HG02610 (cell line): Measurements from ENCODE around the gene PODN.

Experiments
- ATAC-seq: cut with Tn5 transposase; IDR thresholded peaks from one replicate; pipeline ENCODE4 v1.9.1; 2021; ENCODE audit warnings: mild to moderate bottlenecking, moderate library complexity; ENCODE audit not compliant: unreplicated experiment

PODN gene

DNA sequence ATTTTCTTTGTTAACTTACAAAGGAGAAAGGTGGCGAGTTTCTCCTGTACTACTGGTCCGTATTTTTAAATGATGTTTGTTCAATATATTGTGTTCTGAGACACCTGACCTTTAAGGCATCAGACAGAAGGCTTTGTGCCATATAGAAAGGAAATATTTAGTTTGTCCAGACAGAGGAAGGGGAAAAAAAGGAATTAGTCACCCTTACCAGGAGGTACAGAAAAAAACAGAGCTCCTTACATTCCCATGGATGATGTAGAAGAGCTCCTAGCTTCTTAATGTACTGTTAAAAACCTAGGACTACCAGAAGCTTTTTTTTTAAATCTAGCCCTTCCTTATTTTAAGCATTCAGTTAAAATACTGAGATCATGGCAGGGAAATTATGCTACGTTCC lies 12.4 kb upstream of the PODN start:
- ATAC-seq, result no peak

DNA sequence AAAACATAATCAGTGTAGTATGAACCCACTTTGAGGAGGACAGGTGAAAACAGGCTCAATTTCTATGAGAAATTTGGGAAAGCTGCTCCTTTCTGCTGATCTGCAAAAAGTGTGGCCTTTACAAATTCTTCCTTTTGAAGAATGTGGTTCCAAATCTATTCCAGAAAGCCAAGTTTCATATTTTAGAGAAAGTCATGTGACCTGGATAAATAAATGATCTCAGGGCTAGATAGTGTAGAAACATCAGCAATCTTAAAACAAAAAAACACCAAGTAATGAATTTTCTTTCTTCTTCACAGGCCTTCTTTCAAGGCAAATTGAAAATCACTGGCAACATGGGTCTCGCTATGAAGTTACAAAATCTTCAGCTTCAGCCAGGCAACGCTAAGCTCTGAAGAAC lies 11.7 kb upstream of the PODN start:
- ATAC-seq, result no peak

GRCh38 chr1:53051676-53052075 lies 10.3 kb upstream of the PODN start:
- ATAC-seq, result no peak

- no peak for ATAC-seq
Measured at GRCh38 chr1:53057127-53057526, 4.9 kb upstream of the PODN start.

GRCh38 chr1:53060579-53060978 lies 1.4 kb upstream of the PODN start:
- ATAC-seq, result no peak

DNA sequence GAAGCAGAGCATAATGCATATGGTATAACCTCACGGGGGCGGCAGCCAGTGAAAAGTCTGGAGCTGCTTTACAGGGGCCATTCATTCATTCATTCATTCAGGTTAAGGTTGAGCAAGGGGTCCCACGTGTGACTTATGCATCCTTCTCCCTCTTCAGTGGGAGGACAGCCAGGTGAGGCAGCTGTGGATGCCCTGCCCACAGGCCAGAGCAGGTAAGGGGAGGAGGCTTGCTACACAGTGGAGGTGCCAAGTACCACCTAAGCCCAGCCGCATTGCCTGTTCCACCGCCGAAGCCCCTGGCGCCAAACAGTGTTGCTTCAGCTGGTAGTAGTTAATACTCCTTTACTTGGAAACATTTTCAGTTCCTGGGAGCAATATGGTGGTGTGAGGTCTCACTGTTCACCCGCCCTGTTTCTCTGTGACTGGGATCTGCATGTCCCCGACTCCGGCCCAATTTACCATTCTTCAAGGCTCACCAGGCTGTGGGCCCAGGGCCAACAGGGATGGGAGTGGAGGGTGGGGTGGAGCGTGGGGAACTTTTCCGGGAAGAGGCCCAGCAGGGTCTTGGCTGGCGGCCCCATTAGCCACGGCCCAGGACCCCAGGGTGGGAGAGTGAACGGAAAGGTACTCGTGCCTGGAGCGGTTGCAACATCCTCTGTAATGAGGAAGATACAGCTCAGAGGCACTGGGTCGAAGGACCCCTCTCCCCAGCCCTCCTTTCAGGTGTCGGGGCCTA lies 722 bp upstream of the PODN start:
- ATAC-seq, result no peak

- ATAC-seq, result no peak
Measured at GRCh38 chr1:53062708-53063591, 937 bp downstream of the PODN start.

GRCh38 chr1:53063744-53064515 lies 1.9 kb downstream of the PODN start:
- ATAC-seq, result no peak

GRCh38 chr1:53065391-53065790 lies 3.4 kb downstream of the PODN start:
- ATAC-seq, result no peak

DNA sequence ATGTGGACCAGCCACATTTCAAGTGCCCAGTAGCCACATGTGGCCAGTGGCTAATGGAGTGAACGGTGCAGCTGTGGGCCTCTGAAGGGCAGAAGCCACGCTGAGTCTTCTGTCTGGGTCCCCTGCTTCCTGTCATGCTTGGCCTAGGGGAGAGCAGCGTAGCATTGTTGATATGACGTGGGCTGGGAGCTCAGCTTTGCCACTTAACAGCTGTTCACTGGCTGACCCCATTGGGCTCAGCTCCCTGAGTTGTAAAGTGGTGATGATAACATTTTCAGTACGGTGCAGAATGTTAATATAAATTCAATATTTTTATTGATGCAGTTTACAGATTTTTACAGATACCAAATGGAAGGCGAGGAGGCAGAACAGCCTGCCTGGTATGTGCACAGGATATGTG lies 4.5 kb downstream of the PODN start:
- ATAC-seq, result no peak

DNA sequence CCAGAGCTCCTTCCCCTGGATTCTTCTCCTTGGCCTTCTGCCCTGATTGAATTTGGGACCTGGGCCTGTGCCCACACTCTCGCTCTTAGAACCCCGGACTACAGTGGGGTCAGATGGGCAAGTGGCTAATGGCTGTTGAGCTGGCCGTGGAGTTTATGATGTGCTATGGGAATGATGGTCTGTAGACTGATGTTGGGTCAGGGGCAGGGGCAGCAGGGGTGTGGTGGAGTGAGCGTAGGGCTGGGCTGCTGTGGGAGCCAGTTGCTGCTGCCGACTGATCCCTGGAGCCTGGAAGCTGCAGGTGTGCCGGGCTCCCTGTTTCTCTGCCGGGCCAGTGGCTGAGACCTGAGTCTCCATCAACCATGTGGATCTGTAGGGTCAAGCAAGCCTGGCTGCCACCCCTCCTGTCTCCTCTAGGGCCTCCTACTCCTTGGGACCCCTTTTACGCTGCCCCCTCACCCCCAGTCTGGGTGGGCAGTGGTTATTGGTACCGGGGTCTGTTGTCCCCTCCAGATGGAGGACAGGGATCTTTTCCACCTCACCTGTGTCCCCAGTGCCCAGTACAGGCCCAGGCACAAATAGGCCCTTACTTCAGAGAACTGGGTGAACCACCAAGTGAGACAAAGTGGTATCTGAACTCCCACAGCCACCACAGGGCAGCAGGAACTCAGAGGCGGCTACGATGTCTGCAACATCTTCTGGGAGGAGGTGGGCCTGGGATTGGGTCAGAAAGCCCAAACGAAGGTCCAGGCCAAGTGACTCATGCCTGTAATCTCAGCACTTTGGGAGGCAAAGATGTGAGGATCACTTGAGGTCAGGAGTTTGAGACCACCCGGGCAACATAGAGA lies 5.1 kb downstream of the PODN start:
- ATAC-seq, result no peak

DNA sequence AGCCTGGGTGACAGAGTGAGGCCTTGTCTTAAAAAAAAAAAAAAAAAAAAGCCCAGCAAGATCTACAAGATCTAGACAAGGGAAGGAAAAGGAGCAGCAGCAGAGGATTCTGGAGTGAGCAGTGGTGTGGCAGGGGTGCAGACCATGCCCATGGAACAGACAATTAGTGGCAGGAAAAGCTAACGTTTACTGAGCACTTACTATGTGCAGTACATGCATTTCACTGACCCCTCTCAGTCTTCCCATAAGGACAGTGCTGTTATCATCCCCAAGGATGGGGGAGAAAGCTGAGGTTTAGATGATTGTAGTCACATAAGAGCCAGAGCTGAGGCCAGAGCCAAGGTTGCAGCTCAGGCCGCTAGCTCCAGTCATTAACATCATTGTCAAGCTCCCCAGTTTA lies 5.9 kb downstream of the PODN start:
- ATAC-seq, result no peak

DNA sequence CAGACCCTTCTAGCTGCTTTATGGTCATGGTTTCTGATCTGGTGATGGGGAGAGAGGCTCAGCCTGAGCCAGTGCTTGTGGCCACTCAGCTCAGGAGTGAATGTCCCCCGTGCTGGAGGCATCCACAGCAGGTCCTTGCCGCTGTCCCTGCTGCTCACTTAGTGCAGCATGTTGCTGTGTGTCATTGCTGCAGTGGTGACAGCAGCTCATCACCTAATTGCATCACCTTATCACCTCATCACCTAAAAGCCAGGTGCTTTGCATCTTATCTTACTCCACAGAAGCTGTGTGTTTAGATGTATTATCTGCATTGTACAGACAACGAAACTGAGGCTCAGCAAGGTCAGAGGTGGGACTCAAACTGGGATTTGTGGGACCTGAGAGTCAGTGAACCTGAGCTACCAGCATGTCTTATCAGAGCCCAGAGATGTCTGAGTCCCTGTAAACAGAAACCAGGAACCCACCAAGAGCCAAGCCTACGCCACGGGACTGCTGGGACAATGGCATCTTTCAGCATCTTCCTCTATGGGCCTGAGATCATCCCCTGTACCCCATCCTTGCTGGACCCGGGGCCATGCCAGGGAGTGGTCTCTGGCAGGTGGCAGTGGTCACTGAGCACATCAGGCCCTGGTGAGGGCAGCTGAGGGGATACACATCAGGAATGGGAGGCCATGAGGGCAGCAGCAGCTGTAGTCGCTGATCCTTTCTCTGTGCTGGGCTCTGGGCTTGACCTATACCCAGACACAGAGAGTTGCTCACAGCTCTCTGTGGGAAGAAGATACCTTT lies 6.5 kb downstream of the PODN start:
- ATAC-seq, result no peak

DNA sequence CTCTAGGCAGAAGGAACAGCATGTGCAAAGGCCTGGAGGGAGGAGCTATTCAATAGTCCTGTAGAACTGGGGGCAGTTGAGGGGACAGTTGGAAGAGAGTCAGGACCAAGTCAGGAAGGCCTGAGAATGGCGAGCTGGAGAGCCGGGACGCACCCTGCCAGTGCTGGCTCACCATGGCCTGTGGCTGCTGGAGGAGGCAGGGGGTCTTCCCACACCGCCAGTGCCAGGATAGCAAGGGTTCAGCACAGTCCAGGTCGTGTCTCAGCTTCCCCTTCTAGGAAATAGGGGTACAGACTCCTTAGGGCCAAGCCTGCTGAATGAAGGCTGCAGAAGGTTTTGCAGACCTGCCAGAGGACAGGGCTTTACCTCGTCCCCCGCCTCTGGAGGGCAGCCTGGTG lies 7.3 kb downstream of the PODN start:
- no peak for ATAC-seq

GRCh38 chr1:53069663-53070327 lies 7.8 kb downstream of the PODN start:
- ATAC-seq, result no peak

GRCh38 chr1:53070621-53071020 lies 8.6 kb downstream of the PODN start:
- ATAC-seq, result no peak

- no peak for ATAC-seq
Measured at GRCh38 chr1:53071167-53071865, 9.3 kb downstream of the PODN start.

DNA sequence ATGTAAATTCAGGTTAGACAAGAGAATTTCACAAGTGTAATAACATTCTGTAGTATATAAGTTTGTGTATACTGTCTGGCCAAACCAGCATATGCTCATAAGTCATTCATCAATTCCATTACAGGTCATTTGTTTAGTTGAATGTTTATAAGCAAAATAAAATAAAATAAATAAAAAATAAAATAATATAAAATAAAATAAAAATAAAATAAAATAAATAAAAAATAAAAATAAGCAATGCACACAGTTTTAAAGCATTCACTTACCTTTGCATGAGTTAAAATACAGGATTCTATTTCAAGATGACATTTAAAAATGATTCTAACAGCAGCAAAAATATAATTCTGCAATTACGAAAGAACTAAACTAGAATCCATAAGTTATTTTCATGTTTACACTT lies 9.9 kb downstream of the PODN start:
- ATAC-seq, result no peak

DNA sequence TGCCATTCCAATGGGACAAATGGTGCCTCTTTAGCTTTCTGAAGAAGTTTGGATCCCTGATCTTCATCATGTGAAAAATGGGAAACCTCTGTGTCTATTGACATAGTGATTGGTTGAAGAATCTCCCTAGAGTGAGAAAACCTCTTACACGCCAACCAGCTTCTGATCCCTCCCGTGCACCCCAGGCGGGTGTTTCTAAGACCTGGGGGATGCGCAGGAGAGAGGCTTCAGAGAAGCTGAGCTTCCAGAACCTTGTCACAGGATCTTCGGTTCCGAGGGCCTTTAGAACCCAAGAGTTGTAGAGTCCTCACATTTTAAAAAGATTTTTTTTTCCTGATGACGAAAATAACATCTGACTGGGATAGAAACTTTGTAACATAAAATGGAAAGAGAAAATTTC lies 11.3 kb downstream of the PODN start:
- ATAC-seq, result no peak
